Kidney (tissue), 22 donors: ENCODE data around the gene VPS33B. TPM values are rescaled to one million over a fixed set of nuclear protein-coding genes. Genes with fewer than 3 reads are reported as not detected.

Source experiments
- DNase-seq, 5 donors: peaks; one replicate each; pipeline ENCODE4 v3.0.0-alpha.2; 2013 to 2020
- FAIRE-seq: peaks from 2 replicates; lab custom pipeline; 2012; peaks lifted over from hg19 to GRCh38; lab: Jason Lieb, UNC
- H3K27ac ChIP-seq, 2 donors: one replicate each; pipeline ENCODE4 v1.7.0; 2013; ENCODE audit warnings: low read depth in 2 of 2, low read length in 2 of 2, inconsistent platforms in 1 of 2
- H3K27me3 ChIP-seq: one replicate; pipeline ENCODE4 v1.7.1; 2013; ENCODE audit warnings: low read length, inconsistent platforms; ENCODE audit not compliant: control insufficient read depth, insufficient read depth
- H3K36me3 ChIP-seq, 3 donors: one replicate each; pipeline versions ENCODE4 v1.7.0 to v1.7.1; 2013; ENCODE audit warnings: low read length in 3 of 3, control low read depth in 1 of 3, inconsistent platforms in 1 of 3; ENCODE audit not compliant: insufficient read depth in 3 of 3, control insufficient read depth in 2 of 3
- H3K4me1 ChIP-seq, 3 donors: one replicate each; pipeline versions ENCODE4 v1.7.0 to v1.7.1; 2013; ENCODE audit warnings: low read length in 3 of 3, inconsistent platforms in 1 of 3, low read depth in 1 of 3; ENCODE audit not compliant: control insufficient read depth in 2 of 3, insufficient read depth in 2 of 3
- H3K4me3 ChIP-seq, 3 donors: one replicate each; pipeline versions ENCODE4 v1.7.0 to v1.8.1; 2013; ENCODE audit warnings: low read length in 3 of 3, control low read depth in 1 of 3, inconsistent platforms in 1 of 3
- H3K9ac ChIP-seq, 3 donors: one replicate each; pipeline versions ENCODE4 v1.7.0 to v1.7.1; 2013; ENCODE audit warnings: low read length in 3 of 3, control low read depth in 1 of 3, inconsistent platforms in 1 of 3
- H3K9me3 ChIP-seq, 3 donors: one replicate each; pipeline versions ENCODE4 v1.7.0 to v1.7.1; 2013; ENCODE audit warnings: low read length in 3 of 3, control low read depth in 1 of 3, inconsistent platforms in 1 of 3; ENCODE audit not compliant: control insufficient read depth in 2 of 3, insufficient read depth in 1 of 3
- CTCF ChIP-seq: IDR thresholded peaks from 3 replicates; pipeline ENCODE4 v1.5.1; 2012; ENCODE audit warnings: mild to moderate bottlenecking, moderate library complexity, borderline replicate concordance; ENCODE audit not compliant: insufficient read depth; ENCODE audit errors: extremely low read depth
- intact Hi-C: fragments of 100-400 bp; cut with DNase I; formaldehyde crosslinking; loops from one replicate; pipeline ENCODE4 v1.11.1; 2022
- long read RNA-seq, 10 donors: library from polyadenylated mRNA in 1 of 10; unstranded in 1 of 10; transcript quantifications; one replicate each; pipeline ENCODE4 v2.0.0 and lab custom pipeline, GENCODE V29; 2021 to 2026
- polyA plus RNA-seq: library from polyadenylated mRNA; stranded (reverse); fragments of 350-450 nt; fragmentation: Illumina TruSeq; extraction: RNeasy Lipid Tissue Mini Kit (QIAGEN cat#74804); gene quantifications from one replicate; pipeline ENCODE4 v1.2.3, GENCODE V29; 2014; ENCODE audit warnings: low read depth, low replicate concordance; ENCODE audit not compliant: insufficient read depth
- total RNA-seq: library from RNA; stranded (reverse); fragmentation: NEBNext Ultra II Directional; extraction: Animal tissue kit (Norgen Biotek cat#: 25700); gene quantifications from one replicate; pipeline ENCODE4 v1.2.1, GENCODE V29; 2021
- donor health status: control.
- donor health status: control.
- donor health status: control.
- donor health status: control.
- donor health status: control.
- donor health status: DM: yes; HTN: yes; CAD: no.
- donor health status: Normal renal cell carcinoma (clear cell type).

Gene VPS33B
- total RNA-seq (15.5 TPM), polyA plus RNA-seq (18.5 TPM)
- long read RNA-seq, donor 1, partial matches to known transcripts: 0 of 2 reads
- long read RNA-seq, donor 1, other reads (novel, unspliced or antisense): 0 of 2 reads
- long read RNA-seq, donor 2: 0 reads
- long read RNA-seq, donor 3, partial matches to known transcripts: 0 of 1 reads
- long read RNA-seq, donor 3, other reads (novel, unspliced or antisense): 0 of 1 reads
- long read RNA-seq, donor 4, partial matches to known transcripts: 0 of 1 reads
- long read RNA-seq, donor 4, other reads (novel, unspliced or antisense): 0 of 1 reads
- long read RNA-seq, donor 5: 0 reads
- long read RNA-seq, donor 6: 0 reads
- long read RNA-seq, donor 7, transcript VPS33B-201 (23 exons, 2,767 nt): major isoform, 7 of 18 reads
- long read RNA-seq, donor 7, partial matches to known transcripts: 2 of 18 reads
- long read RNA-seq, donor 7, other reads (novel, unspliced or antisense): 9 of 18 reads
- long read RNA-seq, donor 8, partial matches to known transcripts: 0 of 1 reads
- long read RNA-seq, donor 8, other reads (novel, unspliced or antisense): 0 of 1 reads
- long read RNA-seq, donor 9, partial matches to known transcripts: 0 of 1 reads
- long read RNA-seq, donor 9, other reads (novel, unspliced or antisense): 0 of 1 reads
- long read RNA-seq, donor 10: 0 reads

- no peak within 1 kb of the TSS for H3K27ac ChIP-seq
- H3K4me1 ChIP-seq: peaks cover 0 to 6% (median 4%) of the 10 kb centered on the region in 3 donors
These were observed at the start of gene VPS33B for GRCh38 chr15:91022075-91022831. Gene VPS33B, minus strand, starts transcription at chr15:91022594. Its CDS starts 345 bp downstream, at chr15:91022249.

GRCh38 chr15:91072161-91072560, 49.8 kb upstream of the VPS33B start:
- TF ChIP-seq CTCF: no peak
- intact Hi-C loops: no loop called here
- Histone ChIP-seq H3K4me1 (no peaks in the 10 kb centered on the region), H3K27ac (no peak overlapping the region), H3K9me3 (no peaks in the 10 kb centered on the region), H3K27me3 (no peaks in the 10 kb centered on the region), H3K36me3 (no peaks in the 10 kb centered on the region), H3K4me3 (no peak overlapping the region), H3K9ac (no peak overlapping the region)
- FAIRE-seq (no peak), DNase-seq (no peak)

More at GRCh38 chr15:91022075-91022831, at the start of gene VPS33B:
- H3K27me3 ChIP-seq: no peaks in the 10 kb centered on the region
- intact Hi-C loops: no loop called here
- no peak for TF ChIP-seq CTCF
- H3K4me3 ChIP-seq: peak within 1 kb of the TSS; percentile 91 to 98 (median 93)
- H3K36me3 ChIP-seq: peaks cover 0 to 3% (median 0%) of the 10 kb centered on the region in 3 donors
- H3K9me3 ChIP-seq: no peaks in the 10 kb centered on the region
- DNase-seq: peak; percentile 89 to 96 (median 90)
- FAIRE-seq: no peak
- H3K9ac ChIP-seq: peak within 1 kb of the TSS; percentile 80 to 97 (median 94)

- TF ChIP-seq CTCF: no peak
- Histone ChIP-seq H3K9ac (no peak overlapping the region), H3K36me3 (no peaks in the 10 kb centered on the region), H3K4me3 (no peak overlapping the region), H3K4me1 (no peaks in the 10 kb centered on the region), H3K9me3 (no peaks in the 10 kb centered on the region), H3K27ac (no peak overlapping the region), H3K27me3 (no peaks in the 10 kb centered on the region)
- FAIRE-seq (no peak), DNase-seq (no peak)
- intact Hi-C loops: no loop called here
These were observed 48.5 kb upstream of the VPS33B start for GRCh38 chr15:91070872-91071271.
